Loucy (cell line): Measurements from ENCODE around the gene WHRN.

ENCODE experiments used
- H2AFZ ChIP-seq: fragments of 200-600 bp; sonication (generic); 2 replicates; pipeline ENCODE4 v1.6.0; 2016; ENCODE audit warnings: antibody characterized with exemption, mild to moderate bottlenecking, low read length, moderate library complexity
- H3F3A ChIP-seq: fragments of 200-600 bp; 2 replicates; pipeline ENCODE4 v1.6.0; 2016; ENCODE audit warnings: antibody characterized with exemption, low read depth, mild to moderate bottlenecking
- H3K27me3 ChIP-seq: fragments of 200-600 bp; sonication (generic); 2 replicates; pipeline ENCODE4 v1.6.1; 2014; ENCODE audit warnings: low read length, mild to moderate bottlenecking; ENCODE audit not compliant: insufficient read depth, poor library complexity, severe bottlenecking
- H3K36me3 ChIP-seq: fragments of 200-600 bp; sonication (generic); 2 replicates; pipeline ENCODE4 v1.6.1; 2016; ENCODE audit warnings: low read length; ENCODE audit not compliant: insufficient read depth
- H3K4me1 ChIP-seq: fragments of 200-600 bp; sonication (generic); 2 replicates; pipeline ENCODE4 v1.5.1; 2014; ENCODE audit warnings: low read length, mild to moderate bottlenecking; ENCODE audit not compliant: insufficient read depth, poor library complexity, severe bottlenecking
- H3K4me2 ChIP-seq: fragments of 200-600 bp; sonication (generic); 2 replicates; pipeline ENCODE4 v1.6.0; 2014; ENCODE audit warnings: antibody characterized with exemption, low read length, low read depth, mild to moderate bottlenecking; ENCODE audit not compliant: poor library complexity, severe bottlenecking
- H3K4me3 ChIP-seq: fragments of 200-600 bp; sonication (generic); 2 replicates; pipeline ENCODE4 v1.5.1; 2014; ENCODE audit warnings: low read length, mild to moderate bottlenecking, mixed read lengths; ENCODE audit not compliant: poor library complexity, severe bottlenecking
- H3K79me2 ChIP-seq: fragments of 200-600 bp; sonication (generic); 2 replicates; pipeline ENCODE4 v1.6.1; 2014; ENCODE audit warnings: low read length; ENCODE audit not compliant: insufficient read depth
- H3K9ac ChIP-seq: fragments of 200-600 bp; sonication (generic); 2 replicates; pipeline ENCODE4 v1.6.0; 2014; ENCODE audit warnings: mild to moderate bottlenecking, low read depth, low read length, moderate library complexity; ENCODE audit not compliant: poor library complexity, severe bottlenecking
- H3K9me2 ChIP-seq: fragments of 200-600 bp; sonication (generic); replicated peaks from 2 replicates; pipeline ENCODE4 v1.6.1; 2016; ENCODE audit warnings: low read depth, low read length, mixed read lengths
- H3K9me3 ChIP-seq: fragments of 200-600 bp; sonication (generic); 2 replicates; pipeline ENCODE4 v1.6.1; 2014; ENCODE audit warnings: mild to moderate bottlenecking, antibody characterized with exemption, low read length, low read depth; ENCODE audit not compliant: insufficient read depth
- H4K20me1 ChIP-seq: fragments of 200-600 bp; sonication (generic); 2 replicates; pipeline ENCODE4 v1.6.0; 2014; ENCODE audit warnings: antibody characterized with exemption, low read length, mild to moderate bottlenecking; ENCODE audit not compliant: insufficient read depth, poor library complexity, severe bottlenecking
- EZH2phosphoT487 ChIP-seq: fragments of 200-600 bp; IDR thresholded peaks from 2 replicates; pipeline ENCODE4 v1.6.1; 2018; ENCODE audit warnings: antibody characterized with exemption, mild to moderate bottlenecking, moderate library complexity, borderline replicate concordance
- TF ChIP-seq, protein P1 (sequence below): fragments of 200-600 bp; sonication (generic); conservative IDR thresholded peaks from 2 replicates; pipeline ENCODE4 v1.5.1; 2014; ENCODE audit warnings: mild to moderate bottlenecking, antibody characterized with exemption, low read length

The WHRN gene

DNA sequence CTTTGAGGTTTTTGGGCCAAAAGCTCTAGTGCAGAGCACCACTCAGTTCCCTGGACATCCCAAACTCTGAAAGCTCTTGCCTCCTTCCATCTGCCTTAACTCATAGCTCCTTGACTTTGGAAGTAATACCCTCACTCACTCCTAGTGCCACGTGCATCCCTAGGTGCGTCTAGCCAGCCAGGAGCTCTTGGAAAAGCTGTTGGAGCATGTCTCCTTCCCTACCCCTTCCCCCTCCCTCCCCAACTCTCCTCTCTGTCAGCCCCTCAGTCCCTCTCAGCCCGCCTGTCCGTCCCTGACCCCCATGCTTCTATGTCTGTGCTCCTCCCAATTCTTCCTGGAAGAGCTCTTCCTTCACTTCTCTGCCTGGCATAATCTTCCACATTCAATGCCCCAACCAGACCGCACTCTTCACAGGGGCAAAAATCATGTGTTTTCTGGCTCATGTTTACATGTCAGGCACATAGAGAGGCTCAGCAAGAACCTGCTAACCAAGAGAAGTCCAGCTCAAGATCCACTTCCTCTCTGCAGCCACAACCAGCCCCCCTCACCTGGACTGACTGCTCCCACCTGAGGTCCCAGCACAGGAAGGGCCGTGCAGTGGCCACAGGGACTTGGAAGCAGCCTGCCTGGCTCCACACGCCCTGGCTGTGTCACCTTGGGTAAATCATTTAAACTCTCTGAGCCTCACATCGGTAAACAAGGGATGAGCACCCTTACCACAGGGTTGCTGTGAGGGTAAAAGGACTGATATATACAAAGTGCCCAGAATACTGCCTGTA is 58.4 kb downstream of the WHRN start:
- Histone ChIP-seq H3K9me2 (no peaks in the 10 kb centered on the region), H3F3A (no peaks in the 10 kb centered on the region), H2AFZ (no peak overlapping the region), H3K4me3 (no peak overlapping the region), H3K36me3 (no peaks in the 10 kb centered on the region), H4K20me1 (no peaks in the 10 kb centered on the region), H3K9ac (no peak overlapping the region), H3K79me2 (no peaks in the 10 kb centered on the region), H3K4me1 (peaks cover 3% of the 10 kb centered on the region), H3K4me2 (no peak overlapping the region), H3K27me3 (no peaks in the 10 kb centered on the region), H3K9me3 (no peaks in the 10 kb centered on the region)
- TF ChIP-seq, protein P1, sequence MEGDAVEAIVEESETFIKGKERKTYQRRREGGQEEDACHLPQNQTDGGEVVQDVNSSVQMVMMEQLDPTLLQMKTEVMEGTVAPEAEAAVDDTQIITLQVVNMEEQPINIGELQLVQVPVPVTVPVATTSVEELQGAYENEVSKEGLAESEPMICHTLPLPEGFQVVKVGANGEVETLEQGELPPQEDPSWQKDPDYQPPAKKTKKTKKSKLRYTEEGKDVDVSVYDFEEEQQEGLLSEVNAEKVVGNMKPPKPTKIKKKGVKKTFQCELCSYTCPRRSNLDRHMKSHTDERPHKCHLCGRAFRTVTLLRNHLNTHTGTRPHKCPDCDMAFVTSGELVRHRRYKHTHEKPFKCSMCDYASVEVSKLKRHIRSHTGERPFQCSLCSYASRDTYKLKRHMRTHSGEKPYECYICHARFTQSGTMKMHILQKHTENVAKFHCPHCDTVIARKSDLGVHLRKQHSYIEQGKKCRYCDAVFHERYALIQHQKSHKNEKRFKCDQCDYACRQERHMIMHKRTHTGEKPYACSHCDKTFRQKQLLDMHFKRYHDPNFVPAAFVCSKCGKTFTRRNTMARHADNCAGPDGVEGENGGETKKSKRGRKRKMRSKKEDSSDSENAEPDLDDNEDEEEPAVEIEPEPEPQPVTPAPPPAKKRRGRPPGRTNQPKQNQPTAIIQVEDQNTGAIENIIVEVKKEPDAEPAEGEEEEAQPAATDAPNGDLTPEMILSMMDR = no peak
- no peak for TF ChIP-seq EZH2phosphoT487

DNA sequence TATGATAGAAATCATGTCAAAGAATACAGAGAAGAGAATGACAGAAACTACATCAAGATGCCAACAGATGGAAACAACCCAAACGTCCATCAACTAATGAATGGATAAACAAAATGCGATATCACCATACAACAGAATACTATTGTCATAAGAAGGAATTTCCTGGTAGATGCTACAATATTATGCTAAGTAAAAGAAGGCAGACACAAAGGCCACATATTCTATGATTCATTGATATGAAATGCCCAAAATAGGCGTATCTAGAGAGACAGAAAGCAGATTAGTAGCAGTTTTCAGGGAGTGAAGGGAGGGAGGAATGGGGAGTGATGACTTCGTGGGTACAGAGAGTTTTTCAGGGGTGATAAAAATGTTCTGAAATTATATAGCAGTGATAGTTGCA is 59.2 kb downstream of the WHRN start:
- Histone ChIP-seq H3K36me3 (no peaks in the 10 kb centered on the region), H3K9ac (no peak overlapping the region), H3K79me2 (no peaks in the 10 kb centered on the region), H3K9me2 (no peaks in the 10 kb centered on the region), H3F3A (no peaks in the 10 kb centered on the region), H2AFZ (no peak overlapping the region), H3K4me2 (no peak overlapping the region), H3K4me3 (no peak overlapping the region), H3K27me3 (no peaks in the 10 kb centered on the region), H3K4me1 (peaks cover 3% of the 10 kb centered on the region), H3K9me3 (no peaks in the 10 kb centered on the region), H4K20me1 (no peaks in the 10 kb centered on the region)
- TF ChIP-seq EZH2phosphoT487 = no peak
- TF ChIP-seq, protein P1 = no peak

DNA sequence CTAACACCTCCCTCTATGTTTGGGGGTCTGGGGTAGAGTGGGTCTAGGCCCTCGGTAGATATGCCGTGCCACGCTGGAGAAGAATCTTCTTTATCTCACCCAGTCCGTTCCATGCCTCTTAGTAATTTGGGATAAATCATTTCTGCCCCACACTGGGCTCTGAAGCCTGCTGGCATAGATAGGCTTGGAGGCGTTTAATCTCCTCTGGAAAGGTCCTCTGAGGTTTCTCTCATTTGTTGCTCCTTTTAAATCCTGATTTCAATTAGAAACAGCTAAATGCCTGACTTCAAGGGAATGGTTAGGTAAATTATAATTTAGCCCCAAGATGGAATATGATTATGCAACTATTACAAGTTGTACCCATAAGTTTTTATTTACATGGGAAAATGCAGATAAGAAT is 59.7 kb downstream of the WHRN start:
- no peaks in the 10 kb centered on the region for H4K20me1 ChIP-seq
- TF ChIP-seq EZH2phosphoT487 = no peak
- TF ChIP-seq, protein P1 = no peak
- H3K79me2 ChIP-seq = no peaks in the 10 kb centered on the region
- H2AFZ ChIP-seq = no peak overlapping the region
- no peaks in the 10 kb centered on the region for H3F3A ChIP-seq
- no peaks in the 10 kb centered on the region for H3K9me2 ChIP-seq
- no peak overlapping the region for H3K9ac ChIP-seq
- H3K4me3 ChIP-seq = no peak overlapping the region
- no peak overlapping the region for H3K4me2 ChIP-seq
- no peaks in the 10 kb centered on the region for H3K27me3 ChIP-seq
- peaks cover 3% of the 10 kb centered on the region for H3K4me1 ChIP-seq
- H3K36me3 ChIP-seq = no peaks in the 10 kb centered on the region
- H3K9me3 ChIP-seq = no peaks in the 10 kb centered on the region
